Measurements from ENCODE around the gene TCF4.

Gene TCF4

DNA sequence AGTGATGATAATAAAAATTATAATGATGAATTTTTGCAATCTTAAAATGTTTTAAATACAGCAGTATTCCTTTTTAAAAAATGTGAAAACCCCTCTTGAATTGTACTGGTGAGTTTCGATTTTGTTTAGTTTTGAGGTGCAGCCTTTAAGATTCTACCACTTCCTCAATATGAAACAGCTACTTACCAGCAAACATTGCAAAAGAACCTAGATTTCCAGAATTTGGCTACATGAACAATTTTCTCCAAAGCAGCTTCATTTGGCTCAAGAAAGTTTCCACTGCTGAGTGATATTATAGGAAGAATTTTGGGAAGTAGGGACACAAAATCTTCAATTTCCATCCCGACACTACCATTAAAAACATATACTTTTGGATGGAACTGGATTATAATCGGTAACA is 12.0 kb downstream of the TCF4 start:
- TF ChIP-seq CSDC2 (CRISPR knock-in tag; IDR thresholded peaks at IDR 0.05) (no peak), ZC3H10 (CRISPR knock-in tag; IDR thresholded peaks at IDR 0.05) (no peak), TOX (CRISPR knock-in tag; IDR thresholded peaks at IDR 0.05; ENCODE audit: borderline replicate concordance) (no peak), ZNF8 (CRISPR knock-in tag; IDR thresholded peaks at IDR 0.05) (no peak), ZFP30 (CRISPR knock-in tag; IDR thresholded peaks at IDR 0.05) (no peak)
- TF ChIP-seq, protein P1, sequence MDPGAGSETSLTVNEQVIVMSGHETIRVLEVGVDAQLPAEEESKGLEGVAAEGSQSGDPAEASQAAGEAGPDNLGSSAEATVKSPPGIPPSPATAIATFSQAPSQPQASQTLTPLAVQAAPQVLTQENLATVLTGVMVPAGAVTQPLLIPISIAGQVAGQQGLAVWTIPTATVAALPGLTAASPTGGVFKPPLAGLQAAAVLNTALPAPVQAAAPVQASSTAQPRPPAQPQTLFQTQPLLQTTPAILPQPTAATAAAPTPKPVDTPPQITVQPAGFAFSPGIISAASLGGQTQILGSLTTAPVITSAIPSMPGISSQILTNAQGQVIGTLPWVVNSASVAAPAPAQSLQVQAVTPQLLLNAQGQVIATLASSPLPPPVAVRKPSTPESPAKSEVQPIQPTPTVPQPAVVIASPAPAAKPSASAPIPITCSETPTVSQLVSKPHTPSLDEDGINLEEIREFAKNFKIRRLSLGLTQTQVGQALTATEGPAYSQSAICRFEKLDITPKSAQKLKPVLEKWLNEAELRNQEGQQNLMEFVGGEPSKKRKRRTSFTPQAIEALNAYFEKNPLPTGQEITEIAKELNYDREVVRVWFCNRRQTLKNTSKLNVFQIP (CRISPR knock-in tag; IDR thresholded peaks at IDR 0.05; ENCODE audit: borderline replicate concordance, low read depth): no peak
- ATAC-seq: no peak

DNA sequence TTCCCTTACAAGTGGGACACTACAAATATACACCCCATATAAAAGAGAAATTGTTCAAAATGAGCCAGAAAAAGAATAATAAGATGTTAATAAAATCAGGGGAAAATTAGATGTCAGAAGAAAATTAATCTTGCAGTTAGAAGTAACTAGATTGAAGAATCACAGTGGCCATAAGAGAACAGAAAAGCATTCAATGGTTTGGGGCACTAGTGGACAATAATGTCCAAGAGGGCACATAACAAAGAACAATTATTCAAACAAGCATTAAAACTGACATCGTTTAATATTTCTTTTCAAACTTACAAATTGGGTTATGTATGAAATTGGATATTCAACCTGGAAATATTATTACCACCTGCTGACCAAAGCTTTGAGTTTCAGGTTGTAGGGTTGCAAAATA is 12.9 kb downstream of the TCF4 start:
- ATAC-seq: no peak
- TF ChIP-seq SNAI2 (CRISPR knock-in tag; IDR thresholded peaks at IDR 0.05) (no peak), ZFP30 (CRISPR knock-in tag; IDR thresholded peaks at IDR 0.05) (no peak), TOX (CRISPR knock-in tag; IDR thresholded peaks at IDR 0.05; ENCODE audit: borderline replicate concordance) (no peak), ZC3H10 (CRISPR knock-in tag; IDR thresholded peaks at IDR 0.05) (no peak), TCF4 (CRISPR knock-in tag; IDR thresholded peaks at IDR 0.05; ENCODE audit: borderline replicate concordance) (no peak), ZNF70 (CRISPR knock-in tag; IDR thresholded peaks at IDR 0.05) (no peak), RARB (CRISPR knock-in tag; IDR thresholded peaks at IDR 0.05) (no peak), ESRRG (CRISPR knock-in tag; IDR thresholded peaks at IDR 0.05) (no peak), ZNF565 (CRISPR knock-in tag; conservative IDR thresholded peaks at IDR 0.05; ENCODE audit: low read depth) (no peak), CSDC2 (CRISPR knock-in tag; IDR thresholded peaks at IDR 0.05) (no peak), OSR1 (CRISPR knock-in tag; IDR thresholded peaks at IDR 0.05) (no peak), GLIS3 (CRISPR knock-in tag; IDR thresholded peaks at IDR 0.05) (no peak), ARNTL (CRISPR knock-in tag; IDR thresholded peaks at IDR 0.05; ENCODE audit: borderline replicate concordance, low read depth) (no peak), ZFP3 (CRISPR knock-in tag; IDR thresholded peaks at IDR 0.05) (no peak)
- TF ChIP-seq, protein P2, sequence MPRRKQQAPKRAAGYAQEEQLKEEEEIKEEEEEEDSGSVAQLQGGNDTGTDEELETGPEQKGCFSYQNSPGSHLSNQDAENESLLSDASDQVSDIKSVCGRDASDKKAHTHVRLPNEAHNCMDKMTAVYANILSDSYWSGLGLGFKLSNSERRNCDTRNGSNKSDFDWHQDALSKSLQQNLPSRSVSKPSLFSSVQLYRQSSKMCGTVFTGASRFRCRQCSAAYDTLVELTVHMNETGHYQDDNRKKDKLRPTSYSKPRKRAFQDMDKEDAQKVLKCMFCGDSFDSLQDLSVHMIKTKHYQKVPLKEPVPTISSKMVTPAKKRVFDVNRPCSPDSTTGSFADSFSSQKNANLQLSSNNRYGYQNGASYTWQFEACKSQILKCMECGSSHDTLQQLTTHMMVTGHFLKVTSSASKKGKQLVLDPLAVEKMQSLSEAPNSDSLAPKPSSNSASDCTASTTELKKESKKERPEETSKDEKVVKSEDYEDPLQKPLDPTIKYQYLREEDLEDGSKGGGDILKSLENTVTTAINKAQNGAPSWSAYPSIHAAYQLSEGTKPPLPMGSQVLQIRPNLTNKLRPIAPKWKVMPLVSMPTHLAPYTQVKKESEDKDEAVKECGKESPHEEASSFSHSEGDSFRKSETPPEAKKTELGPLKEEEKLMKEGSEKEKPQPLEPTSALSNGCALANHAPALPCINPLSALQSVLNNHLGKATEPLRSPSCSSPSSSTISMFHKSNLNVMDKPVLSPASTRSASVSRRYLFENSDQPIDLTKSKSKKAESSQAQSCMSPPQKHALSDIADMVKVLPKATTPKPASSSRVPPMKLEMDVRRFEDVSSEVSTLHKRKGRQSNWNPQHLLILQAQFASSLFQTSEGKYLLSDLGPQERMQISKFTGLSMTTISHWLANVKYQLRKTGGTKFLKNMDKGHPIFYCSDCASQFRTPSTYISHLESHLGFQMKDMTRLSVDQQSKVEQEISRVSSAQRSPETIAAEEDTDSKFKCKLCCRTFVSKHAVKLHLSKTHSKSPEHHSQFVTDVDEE (CRISPR knock-in tag; IDR thresholded peaks at IDR 0.05): no peak
- TF ChIP-seq, protein P3, sequence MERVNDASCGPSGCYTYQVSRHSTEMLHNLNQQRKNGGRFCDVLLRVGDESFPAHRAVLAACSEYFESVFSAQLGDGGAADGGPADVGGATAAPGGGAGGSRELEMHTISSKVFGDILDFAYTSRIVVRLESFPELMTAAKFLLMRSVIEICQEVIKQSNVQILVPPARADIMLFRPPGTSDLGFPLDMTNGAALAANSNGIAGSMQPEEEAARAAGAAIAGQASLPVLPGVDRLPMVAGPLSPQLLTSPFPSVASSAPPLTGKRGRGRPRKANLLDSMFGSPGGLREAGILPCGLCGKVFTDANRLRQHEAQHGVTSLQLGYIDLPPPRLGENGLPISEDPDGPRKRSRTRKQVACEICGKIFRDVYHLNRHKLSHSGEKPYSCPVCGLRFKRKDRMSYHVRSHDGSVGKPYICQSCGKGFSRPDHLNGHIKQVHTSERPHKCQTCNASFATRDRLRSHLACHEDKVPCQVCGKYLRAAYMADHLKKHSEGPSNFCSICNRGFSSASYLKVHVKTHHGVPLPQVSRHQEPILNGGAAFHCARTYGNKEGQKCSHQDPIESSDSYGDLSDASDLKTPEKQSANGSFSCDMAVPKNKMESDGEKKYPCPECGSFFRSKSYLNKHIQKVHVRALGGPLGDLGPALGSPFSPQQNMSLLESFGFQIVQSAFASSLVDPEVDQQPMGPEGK (CRISPR knock-in tag; IDR thresholded peaks at IDR 0.05; ENCODE audit: borderline replicate concordance): no peak
- TF ChIP-seq, protein P4, sequence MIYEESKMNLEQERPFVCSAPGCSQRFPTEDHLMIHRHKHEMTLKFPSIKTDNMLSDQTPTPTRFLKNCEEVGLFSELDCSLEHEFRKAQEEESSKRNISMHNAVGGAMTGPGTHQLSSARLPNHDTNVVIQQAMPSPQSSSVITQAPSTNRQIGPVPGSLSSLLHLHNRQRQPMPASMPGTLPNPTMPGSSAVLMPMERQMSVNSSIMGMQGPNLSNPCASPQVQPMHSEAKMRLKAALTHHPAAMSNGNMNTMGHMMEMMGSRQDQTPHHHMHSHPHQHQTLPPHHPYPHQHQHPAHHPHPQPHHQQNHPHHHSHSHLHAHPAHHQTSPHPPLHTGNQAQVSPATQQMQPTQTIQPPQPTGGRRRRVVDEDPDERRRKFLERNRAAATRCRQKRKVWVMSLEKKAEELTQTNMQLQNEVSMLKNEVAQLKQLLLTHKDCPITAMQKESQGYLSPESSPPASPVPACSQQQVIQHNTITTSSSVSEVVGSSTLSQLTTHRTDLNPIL (CRISPR knock-in tag; IDR thresholded peaks at IDR 0.05; ENCODE audit: low read depth): no peak

DNA sequence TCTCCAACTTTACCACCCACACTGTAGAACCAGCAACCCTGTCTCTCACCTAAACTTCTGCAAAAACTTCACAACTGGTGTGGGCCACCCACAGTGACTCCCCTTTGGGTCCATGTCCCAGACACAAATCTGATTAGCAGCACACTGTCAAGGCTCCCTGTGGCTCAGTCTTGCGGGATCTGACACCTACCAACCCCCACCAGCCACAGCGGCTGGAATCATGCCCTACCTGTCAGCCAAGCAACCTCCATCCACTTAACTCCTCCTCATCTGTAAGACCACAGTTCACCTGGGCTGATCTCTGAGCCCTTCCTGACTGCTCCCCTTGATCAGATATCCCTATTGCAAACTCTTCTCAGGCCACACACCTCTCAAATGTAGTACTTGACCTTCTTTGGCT is 14.6 kb downstream of the TCF4 start:
- no peak for ATAC-seq
- TF ChIP-seq ZNF565 (CRISPR knock-in tag; conservative IDR thresholded peaks at IDR 0.05; ENCODE audit: low read depth): no peak
- no peak for TF ChIP-seq GLIS3 (CRISPR knock-in tag; IDR thresholded peaks at IDR 0.05)
- no peak for TF ChIP-seq ESRRG (CRISPR knock-in tag; IDR thresholded peaks at IDR 0.05)
- TF ChIP-seq, protein P2 (CRISPR knock-in tag; IDR thresholded peaks at IDR 0.05): no peak
- no peak for TF ChIP-seq ZC3H10 (CRISPR knock-in tag; IDR thresholded peaks at IDR 0.05)
- no peak for TF ChIP-seq TOX (CRISPR knock-in tag; IDR thresholded peaks at IDR 0.05; ENCODE audit: borderline replicate concordance)
- TF ChIP-seq, protein P1 (CRISPR knock-in tag; IDR thresholded peaks at IDR 0.05; ENCODE audit: borderline replicate concordance, low read depth): no peak
- TF ChIP-seq, protein P4 (CRISPR knock-in tag; IDR thresholded peaks at IDR 0.05; ENCODE audit: low read depth): no peak
- no peak for TF ChIP-seq ZFP3 (CRISPR knock-in tag; IDR thresholded peaks at IDR 0.05)
- no peak for TF ChIP-seq ZNF8 (CRISPR knock-in tag; IDR thresholded peaks at IDR 0.05)
- TF ChIP-seq BACH2 (CRISPR knock-in tag; IDR thresholded peaks at IDR 0.05; ENCODE audit: borderline replicate concordance): no peak
- no peak for TF ChIP-seq CSDC2 (CRISPR knock-in tag; IDR thresholded peaks at IDR 0.05)
- TF ChIP-seq RARB (CRISPR knock-in tag; IDR thresholded peaks at IDR 0.05): no peak
- no peak for TF ChIP-seq PPARA (CRISPR knock-in tag; IDR thresholded peaks at IDR 0.05; ENCODE audit: borderline replicate concordance)
- no peak for TF ChIP-seq SNAI2 (CRISPR knock-in tag; IDR thresholded peaks at IDR 0.05)
- TF ChIP-seq ISL1 (CRISPR knock-in tag; IDR thresholded peaks at IDR 0.05): no peak

Measured in SK-N-SH treated with all-trans-retinoic acid at 6 μM for 48 hours (cell line).